ENCODE results near the gene CASP3. TPM values are rescaled to one million over a fixed set of nuclear protein-coding genes. Genes with fewer than 3 reads are reported as not detected.

Gene CASP3
- total RNA-seq: 45.5 and 50.3 TPM in 2 replicates

DNA sequence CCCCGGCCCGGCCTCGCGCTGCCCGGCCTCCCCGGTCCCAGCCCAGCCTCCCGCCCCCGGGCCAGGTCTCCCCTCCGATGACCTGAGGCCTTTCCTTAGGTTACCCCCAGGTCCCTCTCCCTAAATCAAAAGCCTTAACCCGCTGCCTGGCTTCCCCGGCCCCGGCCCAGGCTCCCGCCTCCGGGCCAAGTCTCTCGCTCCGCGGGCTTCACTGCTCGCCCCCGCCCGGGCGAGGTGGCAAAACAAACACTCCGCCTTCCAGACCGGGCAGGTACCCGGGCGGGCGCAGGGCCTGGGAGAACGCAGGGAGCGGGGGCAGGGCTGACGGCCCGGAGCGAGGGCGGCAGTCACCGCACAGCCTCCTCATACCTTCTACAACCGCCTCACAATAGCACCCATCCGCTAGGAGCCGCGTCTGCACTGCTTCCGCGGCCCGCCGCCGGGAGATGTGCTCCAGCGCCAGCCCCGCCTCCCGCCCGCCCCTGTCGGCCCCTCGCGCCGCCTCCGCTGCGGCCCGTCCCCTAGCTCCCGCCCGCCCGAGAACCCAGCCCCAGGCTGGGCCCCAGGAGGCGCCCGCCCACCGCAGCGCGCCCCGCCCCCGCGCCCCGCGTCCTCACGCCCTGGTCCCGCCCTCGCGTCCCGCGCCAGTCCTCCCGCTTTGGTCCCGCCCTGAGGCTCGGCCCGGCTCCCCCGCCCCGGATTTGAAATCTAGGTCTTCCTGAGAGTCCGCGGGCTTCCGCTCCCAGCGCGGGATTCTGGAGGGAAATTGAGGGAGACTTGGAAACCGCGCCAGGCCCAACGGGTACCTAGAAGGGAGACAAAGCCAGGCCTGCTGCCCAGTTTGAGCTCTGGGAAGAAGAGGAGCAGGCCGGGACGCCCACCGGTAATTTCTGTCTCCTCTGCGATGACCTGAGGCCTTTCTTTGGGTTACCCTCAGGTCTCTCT, at the start of gene CASP3, which contains the start of gene PRIMPOL:
Gene CASP3 (minus strand): TSS at position 422 of the 945 bp plus-strand sequence. CDS start 10,994 bp downstream, outside the sequence.
Gene PRIMPOL (plus strand): TSS at position 713 of the 945 bp plus-strand sequence. CDS start 7,403 bp downstream, outside the sequence.

Other genes starting within 250 kb of the CASP3 start
- gene IRF2, start 174.9 kb downstream of the CASP3 start, total RNA-seq: 16.6 and 18.1 TPM in 2 replicates
- gene PRIMPOL, start 291 bp upstream of the CASP3 start, total RNA-seq: 9.2 and 9.4 TPM in 2 replicates
- 0.34 and 0.70 TPM in 2 replicates for gene CENPU, start 84.6 kb upstream of the CASP3 start, total RNA-seq
- gene ACSL1, start 176.5 kb upstream of the CASP3 start, total RNA-seq: 36.3 and 103 TPM in 2 replicates